NCI-H345 (cell line): Measurements from ENCODE around the gene EREG.

Experiments
- DNase-seq: peaks from one replicate; lab custom pipeline; 2025; lab: John Stamatoyannopoulos, UW

Gene EREG

DNA sequence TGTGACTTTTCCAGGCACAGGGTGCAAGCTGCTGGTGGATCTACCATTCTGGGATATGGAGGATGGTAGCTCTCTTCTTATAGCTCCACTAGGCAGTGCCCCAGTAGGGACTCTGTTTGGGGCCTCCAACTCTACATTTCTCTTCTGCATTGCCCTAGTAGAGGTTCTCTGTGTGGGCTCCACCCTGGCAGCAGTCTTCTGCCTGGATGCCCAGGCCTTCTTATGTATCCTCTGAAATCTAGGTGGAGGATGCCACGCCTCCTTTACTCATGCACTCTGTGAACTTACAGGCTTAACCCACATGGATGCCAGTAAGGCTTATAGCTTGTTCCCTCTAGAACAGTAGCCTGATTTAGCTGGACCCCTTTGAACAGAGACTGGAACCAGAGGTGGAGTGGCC, 20.9 kb upstream of the EREG start:
- no peak for DNase-seq

- no peak for DNase-seq
These were observed 11.1 kb upstream of the EREG start for GRCh38 chr4:74353858-74354257.

- DNase-seq: no peak
These were observed 7.0 kb upstream of the EREG start for GRCh38 chr4:74357965-74358364.

- no peak for DNase-seq
These were observed 3.3 kb upstream of the EREG start for GRCh38 chr4:74361671-74362070.

- no peak for DNase-seq
These were observed 2.6 kb upstream of the EREG start for GRCh38 chr4:74362347-74362746.

DNA sequence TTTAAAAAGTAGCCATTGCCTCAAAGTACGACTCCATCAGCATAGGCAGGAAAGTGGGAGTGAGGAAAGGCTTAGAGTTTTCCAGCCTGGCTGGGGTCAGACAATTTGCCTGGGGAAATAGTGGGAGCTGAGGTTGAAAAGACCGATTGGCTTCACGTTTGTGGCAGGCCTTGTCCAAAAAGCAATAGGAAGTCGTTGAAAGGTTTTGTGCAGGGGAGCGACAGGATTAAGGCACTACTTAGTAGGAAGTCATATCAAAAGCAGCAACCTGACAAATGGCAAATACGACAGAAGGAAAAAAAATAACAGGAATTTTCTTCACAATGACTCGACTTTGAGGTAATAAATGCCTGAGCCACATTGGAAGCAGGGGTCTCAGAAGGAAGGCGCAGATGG, 691 bp upstream of the EREG start:
- no peak for DNase-seq

DNA sequence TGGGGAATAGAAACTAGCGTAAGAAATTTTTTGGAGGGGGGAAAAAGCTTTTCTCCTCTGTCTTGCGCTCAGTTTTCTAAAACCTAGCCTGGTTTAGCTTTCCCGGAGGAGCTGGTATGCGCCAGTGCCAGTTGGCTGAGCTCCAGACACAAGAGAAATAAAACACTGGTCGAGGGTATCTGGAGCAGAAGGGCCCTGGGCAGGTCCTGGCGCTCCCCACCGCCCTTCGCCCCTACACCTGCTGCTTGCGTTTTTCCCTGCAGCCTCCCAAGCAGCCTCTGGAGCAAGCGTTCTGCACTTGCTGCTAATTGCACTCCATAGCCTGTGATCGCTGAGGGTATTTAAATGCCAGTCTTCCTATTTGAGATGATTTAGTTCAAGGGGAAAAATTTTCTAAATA, 816 bp downstream of the EREG start:
- peak; percentile 59 for DNase-seq

GRCh38 chr4:74366367-74366911, 1.5 kb downstream of the EREG start:
- DNase-seq: no peak

- no peak for DNase-seq
These were observed 2.8 kb downstream of the EREG start for GRCh38 chr4:74367656-74368290.

DNA sequence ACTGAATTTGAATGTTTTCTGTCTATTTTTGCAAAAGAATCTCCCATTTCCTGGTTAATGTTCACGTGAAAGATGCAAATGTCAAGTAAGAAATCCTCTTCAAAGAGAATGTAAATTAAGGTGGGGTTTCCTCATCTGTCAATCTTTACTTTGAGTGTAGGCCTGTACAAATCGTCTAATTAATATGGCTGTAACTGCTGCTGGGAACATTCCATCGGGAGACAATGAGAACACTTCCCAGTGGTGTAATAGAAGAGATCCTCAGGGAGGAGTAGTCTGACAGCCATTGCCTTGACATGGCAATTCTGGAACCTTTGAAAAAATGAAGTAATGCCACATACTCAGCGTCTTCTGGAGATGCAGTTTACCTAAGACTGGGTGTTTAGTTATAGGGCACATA, 3.7 kb downstream of the EREG start:
- no peak for DNase-seq

DNA sequence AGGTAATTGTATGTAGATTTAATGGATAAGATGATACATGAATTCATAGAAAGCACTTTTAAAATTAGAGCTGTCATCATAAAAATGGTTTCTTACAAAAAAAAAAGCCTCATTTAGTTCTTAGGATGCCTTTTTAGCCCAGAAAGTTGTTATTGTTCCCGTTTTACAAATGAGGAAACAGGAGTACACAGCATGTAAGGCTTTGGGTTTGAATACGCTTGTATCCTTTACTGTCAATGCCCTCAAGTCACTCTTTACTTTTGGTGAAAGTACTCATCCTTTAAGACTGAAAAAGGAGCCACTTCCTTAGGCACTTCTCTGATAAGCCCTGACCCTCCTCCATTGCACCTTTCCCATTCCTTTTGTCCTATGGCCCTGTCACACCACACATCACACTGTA, 4.9 kb downstream of the EREG start:
- DNase-seq: no peak

- DNase-seq: peak; percentile 25
These were observed 6.0 kb downstream of the EREG start for GRCh38 chr4:74370912-74371311.

DNA sequence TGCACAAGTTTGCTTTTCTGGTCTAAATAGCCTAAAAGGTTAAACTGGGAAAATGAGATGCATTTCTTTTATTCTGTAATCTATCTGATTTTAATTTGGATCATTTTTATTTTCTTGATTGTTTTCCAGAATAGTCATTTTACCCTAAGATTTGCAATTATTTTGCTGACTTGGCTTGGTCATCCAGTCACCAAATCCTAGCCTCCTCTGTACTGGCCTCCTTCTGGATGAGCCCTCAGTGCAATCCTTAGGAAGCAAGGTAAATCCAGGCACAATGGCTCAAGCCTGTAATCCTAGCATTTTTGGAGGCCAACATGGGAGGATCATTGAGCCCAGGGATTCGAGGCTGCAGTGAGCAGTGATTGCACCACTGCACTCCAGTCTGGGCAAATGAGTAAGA, 9.2 kb downstream of the EREG start:
- DNase-seq: no peak

GRCh38 chr4:74374561-74375327, 9.8 kb downstream of the EREG start:
- no peak for DNase-seq

GRCh38 chr4:74375824-74376426, 11.0 kb downstream of the EREG start:
- DNase-seq: no peak

DNA sequence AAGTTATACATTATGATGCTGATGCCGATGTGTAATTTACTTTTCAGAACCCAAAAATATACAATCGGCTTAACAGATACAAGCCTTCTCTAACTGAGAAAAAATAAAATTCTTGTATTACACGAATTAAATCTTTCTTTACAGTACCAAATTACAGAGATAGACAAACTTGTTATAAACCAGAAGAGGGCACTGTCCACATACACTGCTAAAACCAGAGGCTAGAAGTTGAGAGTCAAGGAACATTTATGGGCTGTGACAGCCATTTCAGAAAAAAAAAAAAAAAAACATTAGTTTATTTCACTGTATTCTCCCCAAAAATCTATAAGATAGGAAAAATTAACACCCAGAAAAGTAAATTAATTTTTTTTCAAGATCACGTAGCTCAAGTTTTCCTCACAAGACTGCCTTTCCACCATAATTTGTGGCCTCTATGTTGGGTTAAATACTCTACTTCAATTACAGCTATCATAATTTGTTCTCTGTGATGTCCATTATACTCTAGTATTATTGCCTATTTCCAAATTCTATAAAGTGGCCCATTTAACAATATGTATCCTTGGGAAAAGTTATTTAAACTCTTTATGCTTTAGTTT, 12.0 kb downstream of the EREG start:
- no peak for DNase-seq

- no peak for DNase-seq
These were observed 12.8 kb downstream of the EREG start for GRCh38 chr4:74377714-74378113.

DNA sequence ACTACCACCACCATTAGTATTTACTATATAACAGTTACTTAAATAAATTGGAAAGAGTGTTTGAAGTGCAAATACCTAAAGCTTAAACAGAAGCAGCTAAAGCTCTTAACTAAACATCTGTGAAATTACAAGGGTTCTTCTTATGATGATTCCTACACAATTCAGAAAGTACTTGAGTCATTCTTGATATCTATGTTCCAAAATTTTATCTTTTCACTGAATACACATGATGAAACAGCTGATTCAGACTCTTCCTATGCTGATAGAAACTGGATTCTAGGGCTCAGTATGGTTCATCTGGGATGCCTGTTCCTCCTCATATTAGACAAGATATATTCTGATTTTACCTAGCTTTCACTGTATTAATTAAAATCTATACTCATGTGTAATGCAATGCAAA, 13.6 kb downstream of the EREG start:
- no peak for DNase-seq

DNA sequence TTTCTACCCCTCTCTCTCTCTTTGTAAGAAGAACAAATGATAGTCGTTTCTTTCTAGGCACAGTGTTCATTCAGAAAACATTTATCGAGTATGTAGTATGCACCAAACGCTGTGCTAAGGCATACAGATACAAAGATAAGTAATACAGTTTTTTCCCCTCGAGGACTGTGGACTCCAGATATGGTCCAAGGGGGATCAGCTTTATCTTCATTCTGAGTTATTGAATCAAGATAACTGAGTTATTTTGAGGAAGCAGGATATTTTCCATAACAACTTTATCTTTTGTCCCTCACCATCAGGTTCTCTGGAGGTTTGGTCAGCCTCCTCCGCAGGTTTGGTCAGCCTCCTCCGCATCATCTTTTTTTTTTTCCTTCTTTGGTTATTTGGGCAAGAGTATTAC, 15.0 kb downstream of the EREG start:
- no peak for DNase-seq

DNA sequence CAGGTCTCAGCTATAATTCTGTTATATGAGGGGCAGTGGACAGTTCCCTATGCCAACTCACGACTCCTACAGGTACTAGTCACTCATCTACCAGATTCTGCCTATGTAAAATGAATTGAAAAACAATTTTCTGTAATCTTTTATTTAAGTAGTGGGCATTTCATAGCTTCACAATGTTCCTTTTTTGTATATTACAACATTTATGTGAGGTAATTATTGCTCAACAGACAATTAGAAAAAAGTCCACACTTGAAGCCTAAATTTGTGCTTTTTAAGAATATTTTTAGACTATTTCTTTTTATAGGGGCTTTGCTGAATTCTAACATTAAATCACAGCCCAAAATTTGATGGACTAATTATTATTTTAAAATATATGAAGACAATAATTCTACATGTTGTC, 20.4 kb downstream of the EREG start:
- no peak for DNase-seq

GRCh38 chr4:74386159-74386558, 21.2 kb downstream of the EREG start:
- DNase-seq: no peak

- DNase-seq: no peak
These were observed 22.8 kb downstream of the EREG start for GRCh38 chr4:74387790-74388189.

GRCh38 chr4:74389494-74389893, 24.5 kb downstream of the EREG start:
- DNase-seq: no peak
